Activated CD8-positive, alpha-beta memory T cell treated with anti-CD3 and anti-CD28 coated beads, Interleukin-2, amount 50 U/mL, for 4 hours (primary cell): ENCODE data around the gene SLC5A10.
"Not testable (repeated sequence)": the region's sequence is repeated elsewhere in the genome, so short reads cannot be mapped to it uniquely, and the experiment has no call there.

Source experiments
- DNase-seq: peaks from one replicate; pipeline ENCODE4 v3.0.0-alpha.2; 2020

Gene SLC5A10

DNA sequence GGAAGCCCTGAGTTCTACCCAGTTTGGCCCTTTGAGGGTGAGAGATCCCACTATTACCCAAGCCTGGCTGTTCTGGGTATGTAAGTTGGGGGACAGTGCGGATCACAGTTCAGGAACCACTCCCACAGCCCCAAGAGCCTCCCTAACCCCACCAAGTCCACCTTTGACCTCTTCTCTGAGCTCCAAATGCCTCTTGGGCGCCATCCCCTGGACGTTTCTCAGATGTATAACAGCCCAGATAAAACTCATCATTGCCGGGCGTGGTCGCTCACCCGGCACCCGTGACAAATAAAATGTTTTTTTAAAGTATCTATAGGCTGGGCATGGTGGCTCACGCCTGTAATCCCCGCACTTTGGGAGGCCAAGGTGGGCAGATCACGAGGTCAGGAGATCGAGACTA is 103.5 kb downstream of the SLC5A10 start:
- DNase-seq = not testable (repeated sequence)

GRCh38 chr17:19062009-19062717 is 110.2 kb downstream of the SLC5A10 start:
- peak; percentile 75 for DNase-seq

DNA sequence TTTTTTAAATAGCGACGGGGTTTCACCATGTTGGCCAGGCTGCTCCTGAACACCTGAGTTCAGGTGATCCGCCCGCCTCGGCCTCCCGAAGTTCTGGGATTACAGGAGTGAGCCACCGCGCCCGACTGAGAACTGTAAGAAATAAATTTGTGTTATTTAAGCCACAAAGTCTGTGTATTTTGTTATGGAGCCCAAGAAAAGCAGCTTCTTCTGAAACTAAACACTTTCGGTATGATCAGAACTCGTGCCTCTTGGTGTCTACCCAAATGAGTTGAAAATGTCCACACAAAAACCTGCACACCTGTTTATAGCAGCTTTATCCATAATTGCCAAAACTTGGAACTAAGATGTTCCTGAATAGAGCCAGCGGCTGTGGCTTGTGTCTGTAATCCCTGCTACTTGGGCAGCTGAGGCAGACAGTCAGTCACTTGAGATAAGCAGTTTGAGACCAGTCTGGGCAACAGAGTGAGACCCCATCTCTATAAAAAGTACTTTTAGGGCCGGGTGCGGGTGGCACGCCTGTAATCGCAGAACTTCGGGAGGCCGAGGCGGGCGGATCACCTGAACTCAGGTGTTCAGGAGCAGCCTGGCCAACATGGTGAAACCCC is 110.9 kb downstream of the SLC5A10 start:
- DNase-seq = not testable (repeated sequence)

DNA sequence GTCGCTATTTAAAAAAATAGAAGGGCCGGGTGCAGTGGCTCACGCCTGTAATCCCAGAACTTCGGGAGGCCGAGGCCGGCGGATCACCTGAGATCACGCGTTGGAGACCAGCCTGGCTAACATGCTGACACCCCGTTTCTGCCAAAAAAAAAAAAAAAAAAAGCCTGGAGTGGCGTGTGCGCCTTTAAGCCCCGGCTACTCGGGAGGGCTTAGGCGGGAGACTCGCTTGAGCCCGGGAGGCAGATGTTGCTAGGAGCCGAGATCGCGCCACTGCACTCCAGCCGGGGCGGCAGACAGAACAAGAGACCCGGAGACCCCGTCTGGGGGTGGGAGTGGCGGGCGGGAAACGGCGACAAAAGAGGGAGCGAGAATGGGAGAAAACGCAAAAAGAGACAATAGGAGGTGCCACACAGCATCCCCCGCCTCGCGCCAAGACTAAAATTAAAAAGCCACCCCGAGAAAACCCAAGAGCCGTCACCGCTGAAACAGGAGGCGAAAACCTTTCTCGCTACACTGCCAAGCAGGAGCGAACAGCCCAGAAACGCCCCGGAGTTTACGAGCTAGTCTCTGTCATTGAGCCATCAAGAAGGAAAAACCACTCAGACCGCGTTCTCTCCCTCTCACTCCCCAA is 111.5 kb downstream of the SLC5A10 start:
- peak; percentile 59 for DNase-seq

GRCh38 chr17:19064378-19064777 is 112.4 kb downstream of the SLC5A10 start:
- DNase-seq = not testable (repeated sequence)

DNA sequence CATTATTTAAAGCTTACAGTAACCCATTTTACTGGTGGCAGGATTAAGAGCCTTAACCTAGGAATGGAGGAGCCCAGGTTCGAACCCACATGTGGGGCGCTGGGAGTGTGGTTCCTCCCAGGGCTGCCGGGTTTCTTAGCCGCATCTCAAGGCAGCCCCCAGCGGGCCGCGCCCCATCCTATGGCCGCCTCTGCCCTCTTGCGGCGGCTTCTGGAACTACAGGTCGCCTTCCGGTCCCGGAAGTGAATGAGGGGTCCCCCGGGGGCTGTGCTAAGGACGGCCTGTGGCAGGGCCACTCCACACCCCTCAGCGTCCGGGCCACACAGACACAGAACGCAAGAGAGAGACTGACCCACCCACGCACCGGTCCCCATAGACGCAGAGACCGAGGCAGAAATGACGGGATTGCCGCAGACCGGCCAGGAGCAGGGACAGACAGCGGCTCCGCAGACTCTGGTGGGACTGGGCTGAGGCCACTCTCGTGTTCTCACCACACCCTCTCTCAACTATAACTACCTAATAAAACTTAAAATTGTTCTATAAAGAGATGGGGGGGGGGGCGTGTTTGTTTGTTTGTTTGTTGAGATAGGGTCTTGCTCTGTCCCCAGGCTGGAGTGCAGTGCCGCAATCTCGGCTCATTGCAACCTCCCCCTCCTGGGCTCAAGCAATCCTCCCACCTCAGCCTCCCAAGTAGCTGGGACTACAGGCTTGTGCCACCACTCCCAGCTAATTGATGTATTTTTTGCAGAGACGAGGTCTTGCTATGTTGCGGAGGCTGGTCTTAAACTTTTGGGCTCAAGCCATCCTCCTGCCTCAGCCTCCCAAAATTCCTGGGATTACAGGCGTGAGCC is 118.6 kb downstream of the SLC5A10 start:
- not testable (repeated sequence) for DNase-seq
